ENCODE measurements around the gene RABL2B.

RABL2B gene

GRCh38 chr22:50739894-50740293, 43.5 kb downstream of the RABL2B start:
- H3K27ac ChIP-seq: no peak overlapping the region

DNA sequence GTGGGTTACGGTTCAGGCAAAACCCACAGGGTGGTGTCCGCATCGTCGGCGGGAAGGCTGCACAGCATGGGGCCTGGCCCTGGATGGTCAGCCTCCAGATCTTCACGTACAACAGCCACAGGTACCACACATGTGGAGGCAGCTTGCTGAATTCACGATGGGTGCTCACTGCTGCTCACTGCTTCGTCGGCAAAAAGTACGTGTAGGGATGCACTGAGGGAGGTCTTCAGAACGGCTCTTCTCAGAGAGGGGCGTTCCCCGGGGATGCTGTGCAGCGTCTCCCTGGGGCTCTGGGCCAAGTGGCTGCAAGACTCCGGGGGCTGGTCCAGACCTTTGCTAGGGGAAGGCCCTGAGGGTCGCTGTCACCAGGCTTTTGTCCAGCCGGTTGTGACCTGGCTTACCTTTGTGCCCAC, 44.2 kb downstream of the RABL2B start:
- H3K27ac ChIP-seq: no peak overlapping the region
- TF ChIP-seq, protein P1, sequence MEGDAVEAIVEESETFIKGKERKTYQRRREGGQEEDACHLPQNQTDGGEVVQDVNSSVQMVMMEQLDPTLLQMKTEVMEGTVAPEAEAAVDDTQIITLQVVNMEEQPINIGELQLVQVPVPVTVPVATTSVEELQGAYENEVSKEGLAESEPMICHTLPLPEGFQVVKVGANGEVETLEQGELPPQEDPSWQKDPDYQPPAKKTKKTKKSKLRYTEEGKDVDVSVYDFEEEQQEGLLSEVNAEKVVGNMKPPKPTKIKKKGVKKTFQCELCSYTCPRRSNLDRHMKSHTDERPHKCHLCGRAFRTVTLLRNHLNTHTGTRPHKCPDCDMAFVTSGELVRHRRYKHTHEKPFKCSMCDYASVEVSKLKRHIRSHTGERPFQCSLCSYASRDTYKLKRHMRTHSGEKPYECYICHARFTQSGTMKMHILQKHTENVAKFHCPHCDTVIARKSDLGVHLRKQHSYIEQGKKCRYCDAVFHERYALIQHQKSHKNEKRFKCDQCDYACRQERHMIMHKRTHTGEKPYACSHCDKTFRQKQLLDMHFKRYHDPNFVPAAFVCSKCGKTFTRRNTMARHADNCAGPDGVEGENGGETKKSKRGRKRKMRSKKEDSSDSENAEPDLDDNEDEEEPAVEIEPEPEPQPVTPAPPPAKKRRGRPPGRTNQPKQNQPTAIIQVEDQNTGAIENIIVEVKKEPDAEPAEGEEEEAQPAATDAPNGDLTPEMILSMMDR (conservative IDR thresholded peaks at IDR 0.05): no peak

More at GRCh38 chr22:50739894-50740293, 43.5 kb downstream of the RABL2B start:
- TF ChIP-seq, protein P1 (conservative IDR thresholded peaks at IDR 0.05): no peak

DNA sequence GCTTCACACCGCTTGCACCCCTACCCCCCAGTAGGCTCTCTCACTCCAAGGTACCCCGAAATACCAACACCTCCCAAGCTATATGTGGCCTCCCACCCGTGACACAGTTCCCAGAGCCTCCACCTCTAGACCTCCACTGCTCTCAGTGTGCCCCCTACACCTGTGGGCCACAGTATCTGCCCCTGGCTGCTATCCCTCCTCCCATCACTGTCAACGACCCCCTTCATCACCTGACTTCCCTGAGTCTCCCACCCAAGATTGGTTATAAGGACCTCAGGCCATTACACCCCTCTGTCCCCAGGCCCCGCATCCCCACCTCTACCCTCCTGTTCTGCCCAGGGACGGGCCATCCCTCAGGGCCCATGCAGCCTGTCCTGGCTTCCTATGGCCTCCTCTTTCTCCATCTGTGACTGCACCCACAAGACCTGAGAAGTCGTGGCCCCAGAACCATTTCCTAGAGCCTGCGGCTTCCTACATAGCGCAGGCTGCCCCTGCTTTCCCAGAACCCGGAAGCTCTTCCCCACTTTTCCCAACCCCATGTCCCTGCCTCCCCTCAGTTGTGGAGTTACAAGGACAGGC, 44.7 kb downstream of the RABL2B start:
- TF ChIP-seq, protein P1 (conservative IDR thresholded peaks at IDR 0.05): no peak

DNA sequence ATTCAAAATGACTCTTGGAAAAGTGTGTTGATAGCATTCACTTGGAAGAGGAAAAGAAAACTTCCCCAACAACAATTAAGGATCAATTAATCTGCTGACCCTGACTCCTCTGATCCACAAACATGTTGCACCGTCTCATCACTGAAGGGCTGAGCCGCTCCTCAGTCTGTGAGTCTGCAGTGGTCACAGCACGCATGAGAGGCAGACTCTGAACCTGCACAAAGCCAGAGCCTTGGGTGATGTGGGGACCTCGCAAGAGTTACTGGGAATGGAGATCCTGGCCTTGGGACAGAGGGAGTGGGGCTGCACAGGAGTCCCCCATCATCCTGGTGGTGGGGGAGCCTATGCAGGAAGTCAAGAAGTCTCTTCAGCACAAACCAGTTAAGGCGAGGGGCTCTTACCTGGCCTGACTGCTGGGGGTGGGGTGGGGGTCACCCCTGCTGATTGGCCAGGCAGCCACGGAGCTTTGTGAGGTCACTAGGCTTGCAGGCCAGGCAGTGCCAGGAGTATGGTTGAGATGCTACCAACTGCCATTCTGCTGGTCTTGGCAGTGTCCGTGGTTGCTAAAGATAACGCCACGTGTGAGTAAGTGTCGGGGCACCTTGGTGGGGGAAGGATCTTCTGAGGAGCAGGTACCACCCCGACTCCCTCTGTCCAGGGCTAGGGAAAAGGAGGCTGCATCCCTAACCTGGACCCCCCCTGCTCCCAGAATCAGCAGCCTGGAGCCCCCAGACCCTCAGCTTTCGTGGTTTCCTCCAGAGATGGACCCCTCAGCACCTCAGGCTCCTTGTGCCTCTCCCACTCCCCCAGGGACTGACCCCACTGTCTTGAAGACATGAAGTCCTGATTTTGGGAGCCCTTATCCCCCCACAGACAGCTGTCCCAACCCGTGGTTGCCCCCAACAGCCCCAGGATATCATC, 45.4 kb downstream of the RABL2B start, which contains the start of gene ACR:
Gene ACR (plus strand): TSS at position 477 of the 921 bp plus-strand sequence. CDS start 32 bp downstream, at position 509.
- TF ChIP-seq, protein P1 (conservative IDR thresholded peaks at IDR 0.05): no peak
- no peak within 1 kb of the TSS for H3K27ac ChIP-seq

More for the DNA sequence above, 44.7 kb downstream of the RABL2B start:
- no peak overlapping the region for H3K27ac ChIP-seq

GRCh38 chr22:50735739-50736030, 47.8 kb downstream of the RABL2B start:
- TF ChIP-seq, protein P1 (conservative IDR thresholded peaks at IDR 0.05): no peak
- no peak overlapping the region for H3K27ac ChIP-seq

- no peak overlapping the region for H3K27ac ChIP-seq
- TF ChIP-seq, protein P1 (conservative IDR thresholded peaks at IDR 0.05): no peak
Measured at GRCh38 chr22:50734986-50735738, 48.3 kb downstream of the RABL2B start.

DNA sequence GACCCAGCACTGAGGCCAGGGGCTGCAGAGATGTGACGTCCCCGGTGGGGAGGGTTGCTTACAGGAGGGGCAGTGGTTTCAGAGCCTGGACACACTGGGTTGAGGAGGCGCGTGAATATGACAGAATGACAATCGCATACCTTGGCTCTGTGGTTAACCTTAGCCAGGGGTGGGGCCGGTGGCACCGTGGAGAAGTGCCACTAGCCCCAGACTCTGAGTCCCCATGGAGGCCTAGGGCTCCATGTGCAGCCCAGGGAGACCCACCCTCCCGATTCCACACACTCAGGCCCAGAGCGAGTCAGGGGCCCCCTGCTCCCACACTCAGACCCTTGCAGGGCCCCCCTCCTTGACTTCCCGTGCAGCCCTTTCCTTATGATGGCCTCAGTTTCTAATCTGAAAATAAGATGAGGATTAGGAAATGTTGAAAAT, 49.1 kb downstream of the RABL2B start:
- TF ChIP-seq, protein P1 (conservative IDR thresholded peaks at IDR 0.05): no peak
- H3K27ac ChIP-seq: no peak overlapping the region
